Activated naive CD4-positive, alpha-beta T cell treated with anti-CD3 and anti-CD28 coated beads, Interleukin-2, amount 50 U/mL, for 24 hours (primary cell): ENCODE data around the gene ATRNL1.
"Not testable (repeated sequence)": the region's sequence is repeated elsewhere in the genome, so short reads cannot be mapped to it uniquely, and the experiment has no call there.

Experiments
- H3K27ac Mint-ChIP-seq: one replicate; pipeline ENCODE4 v1.8.0; 2021; ENCODE audit warnings: mild to moderate bottlenecking, mixed read lengths
- H3K27me3 Mint-ChIP-seq: one replicate; pipeline ENCODE4 v1.8.0; 2021; ENCODE audit warnings: mixed read lengths
- H3K36me3 Mint-ChIP-seq: one replicate; pipeline ENCODE4 v1.8.0; 2021; ENCODE audit warnings: mixed read lengths
- H3K4me1 Mint-ChIP-seq: one replicate; pipeline ENCODE4 v1.8.0; 2021; ENCODE audit warnings: mixed read lengths
- H3K4me3 Mint-ChIP-seq: one replicate; pipeline ENCODE4 v1.8.0; 2021; ENCODE audit warnings: mild to moderate bottlenecking, mixed read lengths
- H3K9me3 Mint-ChIP-seq: one replicate; pipeline ENCODE4 v1.8.0; 2021; ENCODE audit warnings: mixed read lengths

The ATRNL1 gene

GRCh38 chr10:115065801-115066200 lies 27.4 kb upstream of the ATRNL1 start:
- Mint-ChIP-seq H3K9me3 (no peaks in the 10 kb centered on the region), H3K4me3 (no peak overlapping the region), H3K36me3 (no peaks in the 10 kb centered on the region), H3K27ac (no peak overlapping the region), H3K4me1 (no peaks in the 10 kb centered on the region), H3K27me3 (peaks cover 10% of the 10 kb centered on the region)

- no peak overlapping the region for H3K4me3 Mint-ChIP-seq
- no peaks in the 10 kb centered on the region for H3K36me3 Mint-ChIP-seq
- no peaks in the 10 kb centered on the region for H3K4me1 Mint-ChIP-seq
- H3K27ac Mint-ChIP-seq = no peak overlapping the region
- H3K27me3 Mint-ChIP-seq = peaks cover 10% of the 10 kb centered on the region
- no peaks in the 10 kb centered on the region for H3K9me3 Mint-ChIP-seq
These were observed 26.6 kb upstream of the ATRNL1 start for GRCh38 chr10:115066528-115066927.

GRCh38 chr10:115073796-115074195 lies 19.4 kb upstream of the ATRNL1 start:
- Mint-ChIP-seq H3K36me3 (no peaks in the 10 kb centered on the region), H3K9me3 (peaks cover 6% of the 10 kb centered on the region), H3K4me3 (no peak overlapping the region), H3K4me1 (no peaks in the 10 kb centered on the region), H3K27ac (no peak overlapping the region), H3K27me3 (peaks cover 17% of the 10 kb centered on the region)

- no peak overlapping the region for H3K4me3 Mint-ChIP-seq
- peaks cover 4% of the 10 kb centered on the region for H3K36me3 Mint-ChIP-seq
- peaks cover 9% of the 10 kb centered on the region for H3K9me3 Mint-ChIP-seq
- H3K27me3 Mint-ChIP-seq = peaks cover 12% of the 10 kb centered on the region
- H3K4me1 Mint-ChIP-seq = no peaks in the 10 kb centered on the region
- no peak overlapping the region for H3K27ac Mint-ChIP-seq
These were observed 10.7 kb upstream of the ATRNL1 start for GRCh38 chr10:115082506-115082905.

DNA sequence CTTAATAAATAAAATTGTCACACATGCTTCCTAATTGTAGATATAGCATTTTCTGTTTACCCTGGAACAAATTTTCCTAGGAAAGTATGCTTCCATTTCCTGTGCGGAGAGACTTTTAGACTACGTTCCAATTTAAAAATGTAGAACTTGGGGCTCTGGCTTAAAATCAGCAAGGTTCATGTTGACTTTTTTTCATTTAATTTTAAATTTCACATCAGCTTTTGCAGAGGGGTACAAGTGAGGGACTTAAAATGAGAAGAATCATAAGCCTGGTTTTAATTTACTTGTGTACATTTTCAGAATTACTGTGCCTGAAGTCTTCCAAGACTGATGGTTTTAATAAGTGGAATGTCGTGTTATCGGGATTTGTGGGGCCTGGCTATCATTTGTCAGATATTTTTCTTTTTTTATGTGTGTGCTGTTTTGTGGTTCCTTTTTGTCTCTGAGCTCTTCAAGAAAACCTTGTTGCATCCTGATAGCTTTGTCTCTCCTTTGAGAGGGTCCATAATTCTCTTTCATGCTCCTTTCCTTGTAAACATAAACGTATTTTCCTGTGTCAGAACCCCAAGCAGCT lies 8.8 kb upstream of the ATRNL1 start:
- H3K27me3 Mint-ChIP-seq = peaks cover 14% of the 10 kb centered on the region
- H3K36me3 Mint-ChIP-seq = peaks cover 2% of the 10 kb centered on the region
- H3K27ac Mint-ChIP-seq = no peak overlapping the region
- no peaks in the 10 kb centered on the region for H3K4me1 Mint-ChIP-seq
- H3K9me3 Mint-ChIP-seq = peaks cover 6% of the 10 kb centered on the region
- no peak overlapping the region for H3K4me3 Mint-ChIP-seq

DNA sequence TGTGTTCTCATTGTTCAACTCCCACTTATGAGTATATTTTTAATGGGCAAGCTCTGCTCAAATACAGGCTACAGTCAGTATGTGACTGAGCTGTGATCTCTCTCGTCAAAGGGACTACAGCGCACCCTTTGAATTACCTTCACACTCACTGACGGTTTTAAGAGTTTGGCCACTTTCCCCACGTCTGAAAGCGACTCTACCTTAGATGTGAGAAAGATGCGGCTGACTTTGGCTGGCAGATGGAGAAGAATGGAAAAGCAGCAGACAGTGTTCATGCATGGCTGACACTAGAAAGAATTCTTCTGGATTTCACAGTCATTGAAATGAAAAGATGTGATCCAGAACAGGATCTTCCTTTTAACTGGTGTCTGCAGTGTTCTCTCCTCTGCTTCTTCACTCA lies 2.0 kb upstream of the ATRNL1 start:
- H3K36me3 Mint-ChIP-seq = peaks cover 1% of the 10 kb centered on the region
- H3K9me3 Mint-ChIP-seq = no peaks in the 10 kb centered on the region
- peaks cover 15% of the 10 kb centered on the region for H3K4me1 Mint-ChIP-seq
- no peak overlapping the region for H3K4me3 Mint-ChIP-seq
- no peak overlapping the region for H3K27ac Mint-ChIP-seq
- H3K27me3 Mint-ChIP-seq = peaks cover 46% of the 10 kb centered on the region

DNA sequence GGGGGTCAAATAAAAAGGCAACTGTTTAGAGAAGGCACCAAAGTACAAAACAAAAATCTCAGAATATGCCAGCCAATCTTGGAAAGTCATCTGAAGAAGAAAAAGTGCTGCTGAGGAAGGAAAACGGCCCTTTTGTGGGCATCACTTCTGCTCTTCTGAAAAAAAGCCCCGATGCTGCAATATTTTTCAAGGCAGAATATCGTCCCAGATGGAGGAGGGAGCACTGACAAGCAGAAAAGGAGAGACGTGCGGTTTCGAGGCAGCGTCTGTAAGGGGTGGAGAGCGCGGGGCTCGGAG lies 959 bp upstream of the ATRNL1 start:
- Mint-ChIP-seq H3K27me3 (peaks cover 51% of the 10 kb centered on the region), H3K9me3 (no peaks in the 10 kb centered on the region), H3K27ac (no peak overlapping the region), H3K4me3 (peak overlapping the region; percentile 79), H3K36me3 (peaks cover 1% of the 10 kb centered on the region), H3K4me1 (peaks cover 15% of the 10 kb centered on the region)

DNA sequence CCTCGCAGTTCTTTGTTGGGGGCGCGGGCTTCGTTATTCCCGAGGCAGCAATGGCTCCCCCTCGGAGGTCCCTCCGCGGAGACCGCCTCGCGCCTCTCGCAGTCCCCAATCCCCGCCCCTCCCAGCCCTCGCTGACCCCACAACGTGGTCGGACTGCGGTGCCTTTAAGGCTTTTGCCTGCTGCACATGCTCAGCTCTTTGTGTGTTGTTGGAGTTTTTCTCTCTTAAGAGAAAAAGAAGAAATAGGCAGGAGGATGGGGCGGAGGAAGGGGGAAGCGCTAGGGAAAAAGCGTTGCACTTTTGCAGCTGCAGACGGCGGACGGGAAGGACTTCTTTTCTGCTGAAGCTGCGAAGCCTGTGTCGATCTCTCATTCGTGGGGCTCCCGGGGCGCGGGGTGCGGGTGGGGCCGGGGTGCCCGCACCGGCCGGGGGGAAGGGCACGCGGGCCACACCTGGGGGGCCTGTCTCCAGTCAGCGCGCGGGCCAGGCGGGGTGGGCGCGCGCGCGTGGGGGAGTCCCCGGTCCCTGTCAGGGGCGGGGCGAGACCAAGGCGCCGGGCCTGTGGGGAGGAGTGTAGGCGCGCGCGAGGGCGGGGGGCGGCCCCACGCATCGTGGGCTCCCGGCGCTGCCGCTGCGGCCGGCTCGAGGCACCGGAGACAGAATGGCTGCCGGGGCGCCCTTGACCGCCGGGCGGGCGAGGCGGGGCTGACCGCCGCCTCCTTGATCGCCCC lies 445 bp upstream of the ATRNL1 start:
- Mint-ChIP-seq H3K4me3 (peak overlapping the region; percentile 79), H3K9me3 (no peaks in the 10 kb centered on the region), H3K27ac (no peak overlapping the region), H3K36me3 (peaks cover 1% of the 10 kb centered on the region), H3K4me1 (peaks cover 15% of the 10 kb centered on the region), H3K27me3 (peaks cover 54% of the 10 kb centered on the region)

DNA sequence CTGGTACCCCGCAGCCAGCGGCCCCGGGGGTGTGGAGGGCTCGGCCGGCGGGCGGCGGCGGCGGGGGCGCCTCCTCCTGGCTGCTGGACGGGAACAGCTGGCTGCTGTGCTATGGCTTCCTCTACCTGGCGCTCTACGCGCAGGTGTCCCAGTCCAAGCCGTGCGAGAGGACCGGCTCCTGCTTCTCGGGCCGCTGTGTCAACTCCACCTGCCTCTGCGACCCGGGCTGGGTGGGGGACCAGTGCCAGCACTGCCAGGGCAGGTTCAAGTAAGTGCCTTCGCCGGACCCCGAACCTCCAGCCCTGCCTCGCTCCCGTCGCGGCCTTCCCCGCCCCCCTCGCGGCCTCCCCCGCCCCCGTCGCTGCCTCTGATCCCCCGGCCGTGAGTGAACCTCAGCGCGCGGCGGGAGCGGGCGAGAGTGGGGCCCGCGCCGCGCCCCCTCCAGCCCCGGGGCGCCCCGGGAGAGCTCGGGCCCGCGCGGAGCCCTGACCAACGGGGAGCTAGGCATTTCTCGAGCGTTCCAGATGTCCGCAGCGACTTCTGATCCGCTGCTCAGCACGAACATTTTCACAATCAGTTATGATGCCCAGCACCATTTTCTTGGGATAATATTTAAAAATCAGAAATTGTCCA lies 727 bp downstream of the ATRNL1 start:
- Mint-ChIP-seq H3K36me3 (peaks cover 1% of the 10 kb centered on the region), H3K4me1 (peaks cover 15% of the 10 kb centered on the region)

DNA sequence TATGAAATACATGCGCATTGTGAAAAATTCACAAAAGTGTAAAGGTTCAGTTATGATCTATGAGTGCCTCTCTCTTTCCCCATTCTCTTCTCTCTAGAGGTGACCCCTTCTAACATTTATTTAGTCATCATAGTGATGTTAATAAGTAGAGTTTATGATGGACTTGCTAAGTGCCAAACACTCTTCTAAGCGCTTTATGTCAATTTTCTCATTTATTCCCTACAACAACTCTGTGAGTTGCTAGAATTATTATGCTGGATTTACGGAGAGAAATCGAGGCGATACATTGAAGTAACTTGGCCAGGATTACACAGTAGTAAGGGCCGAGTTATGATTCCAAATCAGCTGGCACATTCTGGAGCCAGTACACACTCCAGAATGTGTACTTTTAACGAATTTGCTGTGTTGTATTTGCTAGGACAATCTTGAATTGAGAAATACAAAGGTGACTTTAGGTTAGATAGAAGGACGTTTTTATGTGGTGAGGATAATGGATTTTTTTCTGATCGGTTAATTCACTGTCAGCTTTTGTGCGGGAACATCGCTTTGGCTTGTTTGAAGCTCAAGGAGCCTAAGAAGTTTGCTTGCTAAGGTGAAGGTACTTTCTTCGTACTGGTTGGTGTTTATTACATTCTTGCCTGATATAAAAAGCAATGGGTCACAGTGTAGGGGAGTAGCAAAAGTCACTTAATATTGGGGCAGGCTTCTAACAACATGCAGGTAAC lies 1.4 kb downstream of the ATRNL1 start:
- H3K4me1 Mint-ChIP-seq = peaks cover 15% of the 10 kb centered on the region
- H3K4me3 Mint-ChIP-seq = peak overlapping the region; percentile 75
- no peaks in the 10 kb centered on the region for H3K9me3 Mint-ChIP-seq
- H3K27me3 Mint-ChIP-seq = peaks cover 46% of the 10 kb centered on the region
- peaks cover 1% of the 10 kb centered on the region for H3K36me3 Mint-ChIP-seq
- H3K27ac Mint-ChIP-seq = no peak overlapping the region

More for the DNA sequence above, 727 bp downstream of the ATRNL1 start:
- Mint-ChIP-seq H3K27me3 (peaks cover 51% of the 10 kb centered on the region), H3K4me3 (peak overlapping the region; percentile 75), H3K9me3 (no peaks in the 10 kb centered on the region), H3K27ac (no peak overlapping the region)

DNA sequence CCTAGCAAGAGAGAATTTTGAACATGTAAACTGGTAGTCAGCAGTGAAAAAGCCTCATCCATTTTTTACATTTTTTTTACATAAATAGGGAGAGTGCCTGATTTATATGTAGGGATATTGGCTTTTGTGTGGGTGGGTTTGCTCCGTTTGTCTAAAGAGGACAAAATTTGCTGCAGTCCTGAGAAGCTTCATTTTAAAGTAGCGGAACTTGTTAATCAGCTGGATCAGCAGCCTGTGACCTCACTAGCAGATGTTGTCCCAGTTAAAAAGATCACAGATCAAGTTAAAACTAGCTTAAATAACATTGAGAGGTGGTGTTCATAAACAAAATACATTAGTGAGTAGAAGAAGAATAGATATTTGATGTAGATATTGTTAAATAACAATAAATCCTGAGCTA lies 2.6 kb downstream of the ATRNL1 start:
- no peaks in the 10 kb centered on the region for H3K9me3 Mint-ChIP-seq
- H3K27ac Mint-ChIP-seq = no peak overlapping the region
- peaks cover 43% of the 10 kb centered on the region for H3K27me3 Mint-ChIP-seq

GRCh38 chr10:115103700-115104099 lies 10.5 kb downstream of the ATRNL1 start:
- Mint-ChIP-seq H3K36me3 (no peaks in the 10 kb centered on the region), H3K27ac (no peak overlapping the region), H3K4me1 (no peaks in the 10 kb centered on the region), H3K4me3 (no peak overlapping the region), H3K27me3 (peaks cover 24% of the 10 kb centered on the region), H3K9me3 (peaks cover 24% of the 10 kb centered on the region)

More for the DNA sequence above, 2.6 kb downstream of the ATRNL1 start:
- peaks cover 15% of the 10 kb centered on the region for H3K4me1 Mint-ChIP-seq
- peaks cover 1% of the 10 kb centered on the region for H3K36me3 Mint-ChIP-seq
- no peak overlapping the region for H3K4me3 Mint-ChIP-seq

DNA sequence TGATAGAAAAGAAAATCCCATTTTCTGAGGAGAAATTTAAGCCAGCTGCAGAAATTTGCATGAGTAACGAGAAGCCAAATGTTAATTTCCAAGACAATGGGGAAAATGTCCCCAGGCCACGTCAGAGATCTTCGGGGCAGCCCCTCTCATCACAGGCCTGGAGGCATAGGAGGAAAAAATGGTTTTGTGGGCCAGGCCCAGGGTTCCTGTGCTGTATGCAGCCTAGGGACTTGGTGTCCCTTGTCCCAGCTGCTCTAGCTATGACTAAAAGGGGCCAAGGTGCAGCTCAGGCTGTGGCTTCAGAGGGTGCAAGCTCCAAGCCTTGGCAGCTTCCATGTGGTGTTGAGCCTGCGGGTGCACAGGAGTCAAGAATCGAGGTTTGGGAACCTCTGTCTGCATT lies 12.2 kb downstream of the ATRNL1 start:
- H3K36me3 Mint-ChIP-seq, H3K4me1 Mint-ChIP-seq, H3K4me3 Mint-ChIP-seq, H3K27ac Mint-ChIP-seq: not testable (repeated sequence)
- H3K27me3 Mint-ChIP-seq = peaks cover 24% of the 10 kb centered on the region
- H3K9me3 Mint-ChIP-seq = peaks cover 24% of the 10 kb centered on the region

- Mint-ChIP-seq H3K4me1 (no peaks in the 10 kb centered on the region), H3K27ac (no peak overlapping the region), H3K4me3 (no peak overlapping the region), H3K9me3 (peaks cover 24% of the 10 kb centered on the region), H3K27me3 (peaks cover 31% of the 10 kb centered on the region), H3K36me3 (no peaks in the 10 kb centered on the region)
These were observed 14.7 kb downstream of the ATRNL1 start for GRCh38 chr10:115107830-115108229.

DNA sequence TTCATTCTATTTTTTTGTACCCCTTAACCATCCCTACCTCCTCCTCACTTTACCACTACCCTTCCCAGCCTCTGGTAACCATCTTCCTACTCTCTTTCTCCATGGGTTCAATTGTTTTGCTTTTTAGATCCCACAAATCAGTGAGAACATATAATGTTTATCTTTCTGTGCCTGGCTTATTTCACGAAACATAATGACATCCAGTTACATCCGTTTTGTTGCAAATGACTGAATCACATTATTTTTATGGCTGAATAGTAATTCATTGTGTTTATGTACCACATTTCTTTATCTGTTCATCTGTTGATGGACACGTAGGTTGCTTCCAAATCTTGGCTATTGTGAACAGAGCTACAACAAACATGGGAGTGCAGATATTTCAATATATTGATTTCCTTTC lies 24.1 kb downstream of the ATRNL1 start:
- Mint-ChIP-seq H3K27me3 (peaks cover 14% of the 10 kb centered on the region), H3K36me3 (no peaks in the 10 kb centered on the region), H3K9me3 (no peaks in the 10 kb centered on the region), H3K4me1 (no peaks in the 10 kb centered on the region), H3K27ac (no peak overlapping the region), H3K4me3 (no peak overlapping the region)

- Mint-ChIP-seq H3K9me3 (no peaks in the 10 kb centered on the region), H3K27ac (no peak overlapping the region), H3K4me3 (no peak overlapping the region), H3K4me1 (no peaks in the 10 kb centered on the region), H3K27me3 (peaks cover 10% of the 10 kb centered on the region), H3K36me3 (no peaks in the 10 kb centered on the region)
These were observed 25.2 kb downstream of the ATRNL1 start for GRCh38 chr10:115118346-115118745.
